NT2/D1 (cell line): Measurements from ENCODE around the gene IDH2.

ENCODE experiments used
- YY1 ChIP-seq: IDR thresholded peaks from 2 replicates; pipeline ENCODE4 v1.6.1; 2011; ENCODE audit not compliant: insufficient read length, insufficient read depth
- ZNF274 ChIP-seq: IDR thresholded peaks from 2 replicates; pipeline ENCODE4 v1.6.1; 2011; ENCODE audit warnings: mild to moderate bottlenecking, low read depth, low read length

DNA sequence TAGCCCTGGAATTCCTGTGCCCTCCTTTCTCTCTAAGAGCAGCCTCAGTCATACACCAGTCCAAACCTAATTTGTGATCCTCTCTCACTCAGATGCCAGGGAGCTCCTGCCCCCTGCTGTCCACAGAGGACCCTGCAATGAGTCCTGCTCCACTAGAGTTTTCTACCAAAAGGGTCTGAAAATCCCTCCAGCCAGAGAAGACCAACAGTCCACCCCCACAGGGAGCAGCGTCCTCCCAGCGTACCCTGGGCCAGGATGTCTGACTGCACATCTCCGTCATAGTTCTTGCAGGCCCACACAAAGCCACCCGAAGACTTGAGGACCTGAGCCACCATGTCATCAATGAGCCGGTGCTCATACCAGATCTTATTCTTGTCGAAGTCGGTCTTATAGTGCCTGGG lies 15.4 kb downstream of the IDH2 start:
- TF ChIP-seq ZNF274, result no peak
- no peak for TF ChIP-seq YY1
